Tibial nerve (tissue), 3 donors: ENCODE measurements around the gene PHF14.

Experiments used
- CTCF ChIP-seq, 5 experiments: fragments of 200-600 bp in 3 of 5; fragments of 450-650 bp in 2 of 5; sonication (generic) in 3 of 5; IDR thresholded peaks; one replicate each; pipeline ENCODE4 v1.5.1; 2016 to 2019; ENCODE audit warnings: antibody characterized with exemption in 5 of 5, mild to moderate bottlenecking in 3 of 5, moderate library complexity in 2 of 5
- POLR2A ChIP-seq, 2 donors: fragments of 450-650 bp; IDR thresholded peaks; one replicate each; pipeline ENCODE4 v1.6.1; 2017; ENCODE audit warnings: antibody characterized with exemption in 2 of 2, mild to moderate bottlenecking in 2 of 2, moderate library complexity in 2 of 2

DNA sequence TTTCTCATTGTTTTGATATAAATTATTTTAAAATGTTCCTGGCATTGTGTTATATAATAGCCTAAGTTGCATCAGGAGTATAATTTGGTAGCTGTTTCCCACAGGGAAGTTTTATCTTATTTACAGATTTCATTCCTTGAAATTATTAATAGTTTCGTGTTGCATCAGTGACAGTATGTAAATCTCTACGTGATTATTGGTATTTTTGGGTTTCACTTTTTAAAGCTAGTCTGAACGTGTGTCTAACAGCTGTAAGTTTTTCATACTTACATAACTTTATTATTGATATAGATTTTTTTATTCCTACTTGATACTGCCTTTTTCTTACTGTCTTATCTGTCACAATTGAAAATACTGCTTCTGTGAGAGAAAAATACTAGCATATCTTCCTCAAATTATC lies 167.9 kb downstream of the PHF14 start:
- TF ChIP-seq CTCF (IDR thresholded peaks at IDR 0.05) (no peak), POLR2A (IDR thresholded peaks at IDR 0.05) (no peak)
